GM18507 (cell line): Measurements from ENCODE around the gene PCP4.
"Not testable (repeated sequence)": the region's sequence is repeated elsewhere in the genome, so short reads cannot be mapped to it uniquely, and the experiment has no call there.

Experiments
- DNase-seq: peaks from one replicate; pipeline ENCODE4 v3.0.0; 2011; ENCODE audit warnings: low read depth; ENCODE audit not compliant: insufficient read length; ENCODE audit errors: extremely low spot score
- FAIRE-seq: peaks from 2 replicates; lab custom pipeline; 2011; peaks lifted over from hg19 to GRCh38; lab: Jason Lieb, UNC

The PCP4 gene

GRCh38 chr21:39855595-39855994 lies 11.6 kb upstream of the PCP4 start:
- no peak for DNase-seq
- FAIRE-seq = no peak

GRCh38 chr21:39860600-39860999 lies 6.6 kb upstream of the PCP4 start:
- no peak for FAIRE-seq
- no peak for DNase-seq

GRCh38 chr21:39863111-39863510 lies 4.1 kb upstream of the PCP4 start:
- DNase-seq (no peak), FAIRE-seq (no peak)

GRCh38 chr21:39866093-39866492 lies 1.1 kb upstream of the PCP4 start:
- DNase-seq = no peak
- no peak for FAIRE-seq

- FAIRE-seq = no peak
- DNase-seq = no peak
Measured at GRCh38 chr21:39869141-39869818, 2.0 kb downstream of the PCP4 start.

- DNase-seq = no peak
- FAIRE-seq = no peak
Measured at GRCh38 chr21:39873687-39874086, 6.4 kb downstream of the PCP4 start.

- FAIRE-seq (no peak), DNase-seq (no peak)
Measured at GRCh38 chr21:39874206-39874605, 7.0 kb downstream of the PCP4 start.

- DNase-seq (no peak), FAIRE-seq (no peak)
Measured at GRCh38 chr21:39874759-39875158, 7.5 kb downstream of the PCP4 start.

GRCh38 chr21:39881661-39882060 lies 14.4 kb downstream of the PCP4 start:
- no peak for FAIRE-seq
- DNase-seq = no peak

- FAIRE-seq (no peak), DNase-seq (no peak)
Measured at GRCh38 chr21:39882151-39882838, 15.1 kb downstream of the PCP4 start.

GRCh38 chr21:39882839-39883195 lies 15.6 kb downstream of the PCP4 start:
- FAIRE-seq = no peak
- no peak for DNase-seq

- no peak for FAIRE-seq
- no peak for DNase-seq
Measured at GRCh38 chr21:39885119-39885848, 18.0 kb downstream of the PCP4 start.

GRCh38 chr21:39888848-39889247 lies 21.6 kb downstream of the PCP4 start:
- no peak for DNase-seq
- FAIRE-seq = no peak

- DNase-seq (no peak), FAIRE-seq (no peak)
Measured at GRCh38 chr21:39891111-39891510, 23.9 kb downstream of the PCP4 start.

- DNase-seq, FAIRE-seq: not testable (repeated sequence)
Measured at GRCh38 chr21:39891863-39892262, 24.6 kb downstream of the PCP4 start.

GRCh38 chr21:39900491-39900890 lies 33.3 kb downstream of the PCP4 start:
- FAIRE-seq = no peak

GRCh38 chr21:39900911-39901310 lies 33.7 kb downstream of the PCP4 start:
- FAIRE-seq (no peak), DNase-seq (no peak)

More at GRCh38 chr21:39900491-39900890, 33.3 kb downstream of the PCP4 start:
- no peak for DNase-seq

- DNase-seq = no peak
- no peak for FAIRE-seq
Measured at GRCh38 chr21:39902986-39903385, 35.7 kb downstream of the PCP4 start.

GRCh38 chr21:39904457-39904856 lies 37.2 kb downstream of the PCP4 start:
- DNase-seq = no peak
- FAIRE-seq = no peak

GRCh38 chr21:39908265-39908923 lies 41.2 kb downstream of the PCP4 start:
- FAIRE-seq (no peak), DNase-seq (no peak)
